H9 (cell line): ENCODE data around the gene USP46. TPM values are rescaled to one million over a fixed set of nuclear protein-coding genes. Genes with fewer than 3 reads are reported as not detected.

Experiments used
- DNase-seq: peaks from one replicate; pipeline ENCODE4 v3.0.0-alpha.2; 2017
- H2AFZ ChIP-seq: one replicate; pipeline ENCODE4 v1.6.1; 2013; ENCODE audit warnings: mild to moderate bottlenecking, low read length, control low read depth, moderate library complexity
- H2AK5ac ChIP-seq: 2 replicates; pipeline ENCODE4 v1.6.1; 2013; ENCODE audit warnings: low read length, control low read depth, mixed read lengths; ENCODE audit not compliant: insufficient read length
- H2BK120ac ChIP-seq: one replicate; pipeline ENCODE4 v1.6.1; 2013; ENCODE audit warnings: low read depth, mild to moderate bottlenecking, low read length, control low read depth, inconsistent platforms; ENCODE audit not compliant: poor library complexity, severe bottlenecking
- H2BK12ac ChIP-seq: 2 replicates; pipeline ENCODE4 v1.6.1; 2013; ENCODE audit warnings: low read length, control low read depth, mixed read lengths, low read depth; ENCODE audit not compliant: insufficient read length
- H2BK15ac ChIP-seq: 2 replicates; pipeline ENCODE4 v1.6.1; 2013; ENCODE audit warnings: low read depth, low read length, control low read depth
- H2BK20ac ChIP-seq: one replicate; pipeline ENCODE4 v1.6.1; 2013; ENCODE audit warnings: low read depth, mild to moderate bottlenecking, low read length, control low read depth, inconsistent platforms; ENCODE audit not compliant: poor library complexity, severe bottlenecking
- H2BK5ac ChIP-seq: 2 replicates; pipeline ENCODE4 v1.6.1; 2013; ENCODE audit warnings: low read length, control low read depth, mixed read lengths; ENCODE audit not compliant: insufficient read length
- H3K14ac ChIP-seq: 2 replicates; pipeline ENCODE4 v1.6.1; 2013; ENCODE audit warnings: low read length, control low read depth; ENCODE audit not compliant: insufficient read depth
- H3K18ac ChIP-seq: 2 replicates; pipeline ENCODE4 v1.6.1; 2013; ENCODE audit warnings: low read depth, mild to moderate bottlenecking, mixed read lengths, low read length, control low read depth; ENCODE audit not compliant: insufficient read length
- H3K23ac ChIP-seq: 2 replicates; pipeline ENCODE4 v1.6.1; 2013; ENCODE audit warnings: low read length, control low read depth, mixed read lengths, low read depth; ENCODE audit not compliant: insufficient read length
- H3K23me2 ChIP-seq: 2 replicates; pipeline ENCODE4 v1.6.1; 2013; ENCODE audit warnings: low read depth, mild to moderate bottlenecking, mixed read lengths, low read length, control low read depth; ENCODE audit not compliant: insufficient read length, poor library complexity, severe bottlenecking
- H3K27ac ChIP-seq: 2 replicates; pipeline ENCODE4 v1.5.1; 2013; ENCODE audit warnings: low read length, control low read depth, mixed read lengths, low read depth; ENCODE audit not compliant: insufficient read length
- H3K27me3 ChIP-seq: 2 replicates; pipeline ENCODE4 v1.6.1; 2013; ENCODE audit warnings: low read length, control low read depth, inconsistent platforms; ENCODE audit not compliant: insufficient read depth
- H3K4ac ChIP-seq: 2 replicates; pipeline ENCODE4 v1.6.1; 2013; ENCODE audit warnings: low read depth, mild to moderate bottlenecking, control low read depth, inconsistent platforms, low read length, moderate library complexity
- H3K4me1 ChIP-seq: 2 replicates; pipeline ENCODE4 v1.6.1; 2013; ENCODE audit warnings: low read length, control low read depth, inconsistent platforms; ENCODE audit not compliant: insufficient read depth
- H3K4me2 ChIP-seq: 2 replicates; pipeline ENCODE4 v1.6.1; 2013; ENCODE audit warnings: low read length, control low read depth, mixed read lengths; ENCODE audit not compliant: insufficient read length, insufficient read depth
- H3K56ac ChIP-seq: 2 replicates; pipeline ENCODE4 v1.6.1; 2013; ENCODE audit warnings: low read depth, mild to moderate bottlenecking, mixed read lengths, low read length, control low read depth; ENCODE audit not compliant: insufficient read length
- H3K79me1 ChIP-seq: 2 replicates; pipeline ENCODE4 v1.6.1; 2013; ENCODE audit warnings: low read depth, mild to moderate bottlenecking, moderate library complexity, low read length, control low read depth, inconsistent platforms; ENCODE audit not compliant: insufficient read depth, poor library complexity, severe bottlenecking
- H3K79me2 ChIP-seq: 2 replicates; pipeline ENCODE4 v1.6.1; 2013; ENCODE audit warnings: low read length, control low read depth, inconsistent platforms; ENCODE audit not compliant: insufficient read depth
- H3K9ac ChIP-seq: 2 replicates; pipeline ENCODE4 v1.6.1; 2013; ENCODE audit warnings: low read length, control low read depth, mixed read lengths; ENCODE audit not compliant: insufficient read length; ENCODE audit errors: extremely low read depth
- H3K9me3 ChIP-seq: one replicate; pipeline ENCODE4 v1.6.1; 2013; ENCODE audit warnings: low read depth, low read length, inconsistent platforms; ENCODE audit not compliant: control insufficient read depth
- H3T11ph ChIP-seq: one replicate; pipeline ENCODE4 v1.6.1; 2013; ENCODE audit warnings: mild to moderate bottlenecking, low read length, control low read depth, inconsistent platforms
- H4K20me1 ChIP-seq: one replicate; pipeline ENCODE4 v1.6.1; 2013; ENCODE audit not compliant: control insufficient read depth, insufficient read length, insufficient read depth
- H4K5ac ChIP-seq: 2 replicates; pipeline ENCODE4 v1.6.1; 2013; ENCODE audit warnings: low read depth, mild to moderate bottlenecking, mixed read lengths, low read length, control low read depth; ENCODE audit not compliant: insufficient read length
- H4K8ac ChIP-seq: replicated peaks from 2 replicates; pipeline ENCODE4 v1.6.1; 2013; ENCODE audit warnings: low read length, control low read depth, mixed read lengths, low read depth; ENCODE audit not compliant: insufficient read length
- H4K91ac ChIP-seq: 2 replicates; pipeline ENCODE4 v1.6.1; 2013; ENCODE audit warnings: low read depth, mild to moderate bottlenecking, moderate library complexity, mixed read lengths, low read length, control low read depth; ENCODE audit not compliant: insufficient read length
- H3K27ac Mint-ChIP-seq, 3 experiments: 2 replicates in 2 of 3; 3 replicates in 1 of 3; pipeline ENCODE4 v1.8.0; 2020 to 2021; ENCODE audit warnings: mixed read lengths in 3 of 3, mild to moderate bottlenecking in 1 of 3, moderate library complexity in 1 of 3
- H3K27me3 Mint-ChIP-seq: 2 replicates; pipeline ENCODE4 v1.8.0; 2021; ENCODE audit warnings: low read depth, mild to moderate bottlenecking, moderate library complexity, mixed read lengths
- H3K36me3 Mint-ChIP-seq, 3 experiments: 2 replicates in 2 of 3; 3 replicates in 1 of 3; pipeline ENCODE4 v1.8.0; 2020 to 2021; ENCODE audit warnings: low read depth in 3 of 3, mixed read lengths in 3 of 3; ENCODE audit not compliant: insufficient read depth in 1 of 3
- H3K4me1 Mint-ChIP-seq, 2 experiments: 2 replicates each; pipeline ENCODE4 v1.8.0; 2020; ENCODE audit warnings: mixed read lengths in 2 of 2
- H3K4me3 Mint-ChIP-seq, 2 experiments: 2 replicates in 1 of 2; 3 replicates in 1 of 2; pipeline ENCODE4 v1.8.0; 2020 to 2021; ENCODE audit warnings: mild to moderate bottlenecking in 2 of 2, mixed read lengths in 2 of 2, moderate library complexity in 1 of 2
- H3K9me3 Mint-ChIP-seq, 2 experiments: 2 replicates in 1 of 2; 3 replicates in 1 of 2; pipeline ENCODE4 v1.8.0; 2020; ENCODE audit warnings: mild to moderate bottlenecking in 2 of 2, mixed read lengths in 2 of 2, moderate library complexity in 1 of 2
- WGBS: extraction: QIAGEN DNeasy Blood & Tissue Kit; methylation state at CpG from one replicate; pipeline ENCODE4 v1.1.7; 2013; ENCODE audit warnings: missing lambda C conversion rate, low lambda C conversion rate, mixed read lengths; ENCODE audit not compliant: insufficient read length; ENCODE audit errors: extremely low coverage; 5-methylcytosine and 5-hydroxymethylcytosine counted together
- total RNA-seq: library from RNA; stranded (reverse); gene quantifications from 2 replicates; pipeline ENCODE4 v1.2.1, GENCODE V29; 2021
- TF ChIP-seq, protein P1 (sequence below): fragments of 200-600 bp; sonication (generic); conservative IDR thresholded peaks from 3 replicates; pipeline ENCODE4 v1.8.0; 2021; ENCODE audit warnings: antibody characterized with exemption, mild to moderate bottlenecking

The USP46 gene
- total RNA-seq, 1 experiment from 2014 or later, result 59.8 TPM

DNA sequence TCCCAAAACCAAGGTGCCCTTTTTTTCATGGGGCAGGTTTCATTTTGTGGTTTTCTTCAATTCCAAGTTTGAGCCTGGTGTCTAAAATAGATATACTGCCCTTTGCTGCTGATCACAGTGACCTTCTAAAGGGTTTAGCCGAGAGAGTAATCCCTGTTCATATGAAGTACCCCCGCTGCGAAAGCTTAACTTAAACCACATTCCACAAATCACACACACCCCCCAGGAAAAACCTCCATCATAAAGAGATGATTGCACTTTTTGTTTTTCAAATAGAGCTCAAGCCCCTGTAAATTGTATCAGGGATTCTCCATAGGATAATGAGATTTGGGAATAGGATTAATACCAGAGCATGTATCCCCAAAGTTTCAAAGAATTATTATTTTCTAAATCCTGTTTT is 90.8 kb downstream of the USP46 start:
- no peak for DNase-seq
- H3T11ph ChIP-seq, result no peak overlapping the region
- H4K8ac ChIP-seq, result no peak overlapping the region
- Mint-ChIP-seq H3K36me3 (peaks cover 0 to 12% (median 2%) of the 10 kb centered on the region in 3 experiments; a peak in 3 of 7 replicates), H3K4me1 (peaks cover 41 to 49% of the 10 kb centered on the region in 2 experiments), H3K9me3 (no peaks in the 10 kb centered on the region; a peak in 1 of 5 replicates), H3K27me3 (no peaks in the 10 kb centered on the region; the same call in 1 of the 2 replicates), H3K27ac (peak overlapping the region; percentile 85 to 90 (median 87)), H3K4me3 (no peak overlapping the region)
- no peaks in the 10 kb centered on the region for H4K20me1 ChIP-seq
- no peak overlapping the region for H3K27ac ChIP-seq
- H3K4me2 ChIP-seq, result no peak overlapping the region
- H2BK15ac ChIP-seq, result no peak overlapping the region
- no peaks in the 10 kb centered on the region for H3K27me3 ChIP-seq
- H3K4ac ChIP-seq, result no peak overlapping the region
- no peak overlapping the region for H2AFZ ChIP-seq
- no peak overlapping the region for H3K14ac ChIP-seq
- no peak overlapping the region for H2BK20ac ChIP-seq
- no peaks in the 10 kb centered on the region for H3K9me3 ChIP-seq
- H2AK5ac ChIP-seq, result no peak overlapping the region
- WGBS, result no CpG with 5 or more reads among the region's 3 CpGs
- no peak overlapping the region for H2BK12ac ChIP-seq
- H2BK5ac ChIP-seq, result no peak overlapping the region
- H3K18ac ChIP-seq, result peak overlapping the region; percentile 17
- H3K9ac ChIP-seq, result no peak overlapping the region
- no peaks in the 10 kb centered on the region for H3K79me2 ChIP-seq
- H3K23ac ChIP-seq, result no peak overlapping the region
- no peak overlapping the region for H3K56ac ChIP-seq
- TF ChIP-seq, protein P1, sequence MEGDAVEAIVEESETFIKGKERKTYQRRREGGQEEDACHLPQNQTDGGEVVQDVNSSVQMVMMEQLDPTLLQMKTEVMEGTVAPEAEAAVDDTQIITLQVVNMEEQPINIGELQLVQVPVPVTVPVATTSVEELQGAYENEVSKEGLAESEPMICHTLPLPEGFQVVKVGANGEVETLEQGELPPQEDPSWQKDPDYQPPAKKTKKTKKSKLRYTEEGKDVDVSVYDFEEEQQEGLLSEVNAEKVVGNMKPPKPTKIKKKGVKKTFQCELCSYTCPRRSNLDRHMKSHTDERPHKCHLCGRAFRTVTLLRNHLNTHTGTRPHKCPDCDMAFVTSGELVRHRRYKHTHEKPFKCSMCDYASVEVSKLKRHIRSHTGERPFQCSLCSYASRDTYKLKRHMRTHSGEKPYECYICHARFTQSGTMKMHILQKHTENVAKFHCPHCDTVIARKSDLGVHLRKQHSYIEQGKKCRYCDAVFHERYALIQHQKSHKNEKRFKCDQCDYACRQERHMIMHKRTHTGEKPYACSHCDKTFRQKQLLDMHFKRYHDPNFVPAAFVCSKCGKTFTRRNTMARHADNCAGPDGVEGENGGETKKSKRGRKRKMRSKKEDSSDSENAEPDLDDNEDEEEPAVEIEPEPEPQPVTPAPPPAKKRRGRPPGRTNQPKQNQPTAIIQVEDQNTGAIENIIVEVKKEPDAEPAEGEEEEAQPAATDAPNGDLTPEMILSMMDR, result no peak
- no peaks in the 10 kb centered on the region for H3K79me1 ChIP-seq
- peaks cover 5% of the 10 kb centered on the region; the same call in 1 of the 2 replicates for H3K4me1 ChIP-seq
- no peak overlapping the region for H2BK120ac ChIP-seq
- no peak overlapping the region for H4K5ac ChIP-seq
- no peaks in the 10 kb centered on the region for H3K23me2 ChIP-seq
- no peak overlapping the region for H4K91ac ChIP-seq
